Mucosa of descending colon (tissue), 3 donors: Measurements from ENCODE around the gene ABCF2. TPM values are rescaled to one million over a fixed set of nuclear protein-coding genes. Genes with fewer than 3 reads are reported as not detected.

ENCODE experiments used
- ATAC-seq: fragments of 200-7000 bp; cut with Tn5 transposase; one replicate; pipeline ENCODE4 v1.9.1; 2020; ENCODE audit warnings: mild to moderate bottlenecking, moderate library complexity
- DNase-seq, 3 donors: peaks; one replicate each; pipeline ENCODE4 v3.0.0-alpha.2; 2020
- H3K36me3 ChIP-seq: fragments of 200-600 bp; one replicate; pipeline ENCODE4 v1.8.0; 2021; ENCODE audit warnings: low read depth, mild to moderate bottlenecking
- H3K4me1 ChIP-seq: fragments of 200-600 bp; one replicate; pipeline ENCODE4 v1.8.0; 2021; ENCODE audit warnings: low read depth, mild to moderate bottlenecking
- H3K4me3 ChIP-seq: fragments of 200-600 bp; one replicate; pipeline ENCODE4 v1.8.0; 2021; ENCODE audit warnings: mild to moderate bottlenecking
- H3K9me3 ChIP-seq: fragments of 200-600 bp; one replicate; pipeline ENCODE4 v1.8.0; 2021; ENCODE audit warnings: mild to moderate bottlenecking
- CTCF ChIP-seq: fragments of 200-600 bp; IDR thresholded peaks from one replicate; pipeline ENCODE4 v1.8.0; 2022; ENCODE audit warnings: antibody characterized with exemption, mild to moderate bottlenecking
- intact Hi-C, 2 donors: fragments of 100-400 bp; cut with DNase I in 1 of 2; cut with micrococcal nuclease in 1 of 2; formaldehyde crosslinking; loops; one replicate each; pipeline versions ENCODE4 v1.11.0 to v1.11.1; 2022; cut with DNase I, micrococcal nuclease
- long read RNA-seq, 2 donors: library from polyadenylated mRNA; unstranded; transcript quantifications; one replicate each; pipeline ENCODE4 v2.0.0, GENCODE V29; 2019 to 2021
- total RNA-seq, 3 donors: library from RNA; stranded (reverse); fragmentation: NEBNext Ultra II Directional in 2 of 3; extraction: Animal tissue kit (Norgen Biotek cat#: 25700) in 2 of 3; gene quantifications; one replicate each; pipeline versions ENCODE4 v1.2.1 to v1.2.4, GENCODE V29; 2021 to 2023
- donor health status: DM: no; HTN: no; CAD: no; lungs with moderate emphysema.
- donor health status: DM: no; HTN: no; CAD: no.
- donor health status: DM: no; HTN: yes; CAD: no.

The ABCF2 gene
- total RNA-seq = 10 to 100 TPM; 27.0 to 36.4 (median 28.4) TPM
- long read RNA-seq, donor 1, transcript ABCF2-201 (15 exons, 3,546 nt) = major isoform, 56 of 63 reads
- long read RNA-seq, donor 1, partial matches to known transcripts = 5 of 63 reads
- long read RNA-seq, donor 1, other reads (novel, unspliced or antisense) = 2 of 63 reads
- long read RNA-seq, donor 2, transcript ABCF2-201 (15 exons, 3,546 nt) = major isoform, 12 of 12 reads
- long read RNA-seq, donor 2, partial matches to known transcripts = 0 of 12 reads
- long read RNA-seq, donor 2, other reads (novel, unspliced or antisense) = 0 of 12 reads

DNA sequence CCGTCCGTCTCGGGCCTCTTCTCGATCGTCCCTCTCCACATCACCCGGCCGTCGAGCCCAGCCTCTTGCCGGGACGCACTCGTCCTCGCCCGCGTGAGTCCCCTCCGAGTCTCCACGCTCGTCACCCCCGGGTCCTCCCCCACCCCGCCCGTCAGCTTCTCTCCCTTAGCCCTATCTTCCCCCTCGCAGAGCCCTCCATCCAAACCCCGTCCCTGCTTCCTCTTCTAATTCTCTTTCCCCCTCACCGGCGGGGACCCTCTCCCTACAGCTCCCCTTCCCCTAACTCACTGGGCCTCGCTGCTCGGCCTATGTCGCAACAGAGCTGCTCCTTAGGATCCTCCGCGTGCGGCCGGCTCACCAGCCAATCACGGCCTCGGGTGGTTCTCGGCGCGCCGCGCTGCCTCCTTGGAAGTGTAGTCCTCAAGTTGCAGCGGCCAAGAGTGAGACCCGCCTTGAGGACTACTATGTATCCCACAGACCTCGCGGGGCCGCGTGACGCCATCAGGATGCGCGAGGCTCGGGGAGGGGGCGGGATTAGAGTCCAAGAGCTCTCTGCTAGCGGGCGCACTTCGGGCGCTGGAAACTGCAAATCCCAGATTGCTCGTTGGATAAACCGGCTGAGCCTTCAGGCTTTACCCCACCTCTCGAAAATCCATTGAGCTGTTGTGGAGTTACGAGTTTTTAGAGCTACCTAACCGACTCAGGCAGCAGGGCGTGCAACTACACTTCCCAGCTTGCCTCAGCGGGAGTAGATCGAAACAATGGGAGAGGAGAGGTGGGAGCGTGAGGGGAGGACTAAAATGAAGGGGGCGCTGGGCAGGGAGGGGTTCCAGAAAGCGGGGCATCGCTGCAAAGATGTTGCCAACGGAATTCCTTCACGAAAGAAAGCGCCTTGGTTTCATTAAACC lies at the start of gene ABCF2:
ABCF2 (minus strand) TSS at position 331 of the 908 bp plus-strand sequence. CDS start 747 bp downstream, outside the sequence.
- TF ChIP-seq CTCF = no peak
- intact Hi-C loops = no loop called here
- Histone ChIP-seq H3K4me3 (peak within 1 kb of the TSS; percentile 79), H3K4me1 (peaks cover 30% of the 10 kb centered on the region), H3K36me3 (no peaks in the 10 kb centered on the region), H3K9me3 (no peaks in the 10 kb centered on the region)
- DNase-seq = peak; percentile 99
- ATAC-seq = peak; percentile 97

- no peaks in the 10 kb centered on the region for H3K36me3 ChIP-seq
- no peaks in the 10 kb centered on the region for H3K9me3 ChIP-seq
- ATAC-seq (no peak), DNase-seq (no peak)
- H3K4me1 ChIP-seq = no peaks in the 10 kb centered on the region
- TF ChIP-seq CTCF = no peak
- intact Hi-C loops = no loop called here
- H3K4me3 ChIP-seq = no peak overlapping the region
Observed at GRCh38 chr7:151275813-151276577, 49.0 kb upstream of the ABCF2 start.

GRCh38 chr7:151274936-151275812 lies 48.2 kb upstream of the ABCF2 start:
- intact Hi-C loops = no loop called here
- H3K4me1 ChIP-seq = no peaks in the 10 kb centered on the region
- no peak for TF ChIP-seq CTCF
- H3K36me3 ChIP-seq = no peaks in the 10 kb centered on the region
- H3K9me3 ChIP-seq = no peaks in the 10 kb centered on the region
- ATAC-seq = no peak
- no peak overlapping the region for H3K4me3 ChIP-seq
- DNase-seq = no peak

- Histone ChIP-seq H3K36me3 (no peaks in the 10 kb centered on the region), H3K4me1 (no peaks in the 10 kb centered on the region), H3K4me3 (no peak overlapping the region), H3K9me3 (no peaks in the 10 kb centered on the region)
- intact Hi-C loops = no loop called here
- DNase-seq = no peak
- no peak for TF ChIP-seq CTCF
- no peak for ATAC-seq
Observed at GRCh38 chr7:151274396-151274795, 47.4 kb upstream of the ABCF2 start.
